Superior temporal gyrus (tissue), 1 donor: ENCODE measurements around the gene RBPJ.

ENCODE experiments used
- DNase-seq: peaks from one replicate; pipeline ENCODE4 v3.0.0-alpha.2; 2016; ENCODE audit errors: extremely low spot score

RBPJ gene

GRCh38 chr4:26459756-26460530, 139.1 kb downstream of the RBPJ start:
- DNase-seq, result no peak

GRCh38 chr4:26462874-26463273, 142.1 kb downstream of the RBPJ start:
- no peak for DNase-seq

GRCh38 chr4:26463386-26463785, 142.6 kb downstream of the RBPJ start:
- DNase-seq, result no peak

GRCh38 chr4:26464420-26465095, 143.7 kb downstream of the RBPJ start:
- no peak for DNase-seq

- DNase-seq, result no peak
Measured at GRCh38 chr4:26466578-26467270, 145.9 kb downstream of the RBPJ start.

- DNase-seq, result no peak
Measured at GRCh38 chr4:26467724-26468123, 146.9 kb downstream of the RBPJ start.

- no peak for DNase-seq
Measured at GRCh38 chr4:26468283-26468949, 147.6 kb downstream of the RBPJ start.

- no peak for DNase-seq
Measured at GRCh38 chr4:26468977-26469376, 148.2 kb downstream of the RBPJ start.

- no peak for DNase-seq
Measured at GRCh38 chr4:26471890-26472289, 151.1 kb downstream of the RBPJ start.

GRCh38 chr4:26473893-26474292, 153.1 kb downstream of the RBPJ start:
- DNase-seq, result no peak

- no peak for DNase-seq
Measured at GRCh38 chr4:26474551-26474950, 153.7 kb downstream of the RBPJ start.

- no peak for DNase-seq
Measured at GRCh38 chr4:26475716-26476115, 154.9 kb downstream of the RBPJ start.

GRCh38 chr4:26476545-26476944, 155.7 kb downstream of the RBPJ start:
- DNase-seq, result no peak

GRCh38 chr4:26478330-26478729, 157.5 kb downstream of the RBPJ start:
- DNase-seq, result no peak

GRCh38 chr4:26482508-26483462, 162.0 kb downstream of the RBPJ start:
- no peak for DNase-seq

GRCh38 chr4:26484032-26484515, 163.3 kb downstream of the RBPJ start:
- DNase-seq, result no peak

GRCh38 chr4:26484516-26484915, 163.7 kb downstream of the RBPJ start:
- DNase-seq, result no peak
